HCT116 (cell line): Measurements from ENCODE around the gene BLTP3A.

Source experiments
- EGR1 ChIP-seq: IDR thresholded peaks from 2 replicates; pipeline ENCODE4 v1.6.1; 2012; ENCODE audit warnings: low read depth
- EZH2 ChIP-seq: fragments of 200-600 bp; sonication (generic); IDR thresholded peaks from 2 replicates; pipeline ENCODE4 v1.6.1; 2017; ENCODE audit warnings: antibody characterized with exemption, mixed run types
- POLR2A ChIP-seq: IDR thresholded peaks from 2 replicates; pipeline ENCODE4 v1.7.0; 2011; ENCODE audit warnings: borderline replicate concordance; ENCODE audit not compliant: insufficient read depth, insufficient read length; ENCODE audit errors: extremely low read depth
- POLR2AphosphoS5 ChIP-seq: IDR thresholded peaks from 2 replicates; pipeline ENCODE4 v1.6.1; 2011; ENCODE audit warnings: mild to moderate bottlenecking, low read depth, low read length, moderate library complexity
- YY1 ChIP-seq: IDR thresholded peaks from 2 replicates; pipeline ENCODE4 v1.6.1; 2011; ENCODE audit warnings: low read length, low read depth, moderate library complexity, mild to moderate bottlenecking; ENCODE audit not compliant: insufficient replicate concordance; ENCODE audit errors: extremely low read depth
- TF ChIP-seq, protein P1 (sequence below), 3 experiments: fragments of 200-600 bp in 1 of 3; sonication (generic) in 1 of 3; IDR thresholded peaks in 2 of 3; conservative IDR thresholded peaks in 1 of 3; 2 replicates each; pipeline ENCODE4 v1.5.1; 2012 to 2017; ENCODE audit warnings: low read depth in 2 of 3, low read length in 2 of 3, antibody characterized with exemption in 1 of 3, borderline replicate concordance in 1 of 3, control low read depth in 1 of 3, mild to moderate bottlenecking in 1 of 3, mixed read lengths in 1 of 3, mixed run types in 1 of 3, moderate library complexity in 1 of 3; ENCODE audit not compliant: insufficient read depth in 1 of 3

GRCh38 chr6:34793877-34794276 lies 2.0 kb downstream of the BLTP3A start:
- TF ChIP-seq POLR2AphosphoS5 = no peak
- no peak for TF ChIP-seq POLR2A
- no peak for TF ChIP-seq YY1
- TF ChIP-seq, protein P1, sequence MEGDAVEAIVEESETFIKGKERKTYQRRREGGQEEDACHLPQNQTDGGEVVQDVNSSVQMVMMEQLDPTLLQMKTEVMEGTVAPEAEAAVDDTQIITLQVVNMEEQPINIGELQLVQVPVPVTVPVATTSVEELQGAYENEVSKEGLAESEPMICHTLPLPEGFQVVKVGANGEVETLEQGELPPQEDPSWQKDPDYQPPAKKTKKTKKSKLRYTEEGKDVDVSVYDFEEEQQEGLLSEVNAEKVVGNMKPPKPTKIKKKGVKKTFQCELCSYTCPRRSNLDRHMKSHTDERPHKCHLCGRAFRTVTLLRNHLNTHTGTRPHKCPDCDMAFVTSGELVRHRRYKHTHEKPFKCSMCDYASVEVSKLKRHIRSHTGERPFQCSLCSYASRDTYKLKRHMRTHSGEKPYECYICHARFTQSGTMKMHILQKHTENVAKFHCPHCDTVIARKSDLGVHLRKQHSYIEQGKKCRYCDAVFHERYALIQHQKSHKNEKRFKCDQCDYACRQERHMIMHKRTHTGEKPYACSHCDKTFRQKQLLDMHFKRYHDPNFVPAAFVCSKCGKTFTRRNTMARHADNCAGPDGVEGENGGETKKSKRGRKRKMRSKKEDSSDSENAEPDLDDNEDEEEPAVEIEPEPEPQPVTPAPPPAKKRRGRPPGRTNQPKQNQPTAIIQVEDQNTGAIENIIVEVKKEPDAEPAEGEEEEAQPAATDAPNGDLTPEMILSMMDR (IDR thresholded peaks at IDR 0.05 in 2 of 3, conservative IDR thresholded peaks at IDR 0.05 in 1 of 3; ENCODE audit: borderline replicate concordance in 1 of 3, insufficient read depth in 1 of 3, low read depth in 2 of 3, low read length in 2 of 3) = no peak
- TF ChIP-seq EZH2 = no peak
- TF ChIP-seq EGR1 = no peak
